Activated T-cell treated with anti-CD3 and anti-CD28 coated beads for 48 hours (primary cell): ENCODE data around the gene LRIG2.
A peak's percentile ranks its signal among the peaks of the same experiment; 100 is the strongest.
"Not testable (repeated sequence)": the region's sequence is repeated elsewhere in the genome, so short reads cannot be mapped to it uniquely, and the experiment has no call there.

Experiments
- DNase-seq: peaks from one replicate; pipeline ENCODE4 v3.0.0-alpha.2; 2020; ENCODE audit warnings: low read depth

Gene LRIG2

GRCh38 chr1:113129529-113130185 is 56.7 kb downstream of the LRIG2 start:
- no peak for DNase-seq

DNA sequence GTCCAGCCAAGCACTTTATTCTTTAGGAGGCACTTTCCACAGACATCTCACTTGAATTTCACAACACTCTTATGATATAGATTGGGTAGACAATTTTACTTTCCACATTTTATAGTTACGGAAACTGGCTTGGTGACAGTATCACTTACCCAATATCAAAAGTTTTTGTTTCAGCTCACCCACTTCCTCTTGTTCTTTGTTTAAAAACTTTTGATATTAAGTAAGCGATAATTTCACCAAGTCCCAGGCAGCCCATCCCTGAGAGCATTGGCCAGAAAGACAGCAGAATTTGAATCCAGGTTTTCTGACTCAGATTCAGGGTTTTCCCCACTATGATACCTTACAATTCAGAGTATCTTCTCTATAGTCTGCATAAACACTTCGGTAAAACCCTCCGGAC is 60.0 kb downstream of the LRIG2 start:
- DNase-seq: no peak

DNA sequence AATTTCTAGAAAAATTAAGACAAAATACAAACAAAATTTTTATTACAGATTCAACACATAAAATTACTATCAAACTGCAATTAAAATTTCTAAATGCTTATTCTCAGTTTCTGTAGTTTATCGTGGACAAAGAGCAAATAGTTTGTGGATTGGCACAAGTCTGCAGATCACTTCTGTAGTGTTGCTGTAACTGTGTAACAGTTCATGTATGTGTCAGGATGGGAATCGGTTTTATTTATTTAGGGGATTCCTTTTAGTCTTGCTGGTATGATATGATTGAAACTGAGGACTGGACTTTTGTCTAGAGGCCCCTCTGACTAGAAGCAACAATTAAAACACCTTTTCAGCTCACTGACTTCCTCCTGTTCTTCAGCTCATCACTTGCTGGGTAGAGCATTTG is 60.8 kb downstream of the LRIG2 start:
- no peak for DNase-seq

- no peak for DNase-seq
These were observed 62.5 kb downstream of the LRIG2 start for GRCh38 chr1:113135460-113135859.

DNA sequence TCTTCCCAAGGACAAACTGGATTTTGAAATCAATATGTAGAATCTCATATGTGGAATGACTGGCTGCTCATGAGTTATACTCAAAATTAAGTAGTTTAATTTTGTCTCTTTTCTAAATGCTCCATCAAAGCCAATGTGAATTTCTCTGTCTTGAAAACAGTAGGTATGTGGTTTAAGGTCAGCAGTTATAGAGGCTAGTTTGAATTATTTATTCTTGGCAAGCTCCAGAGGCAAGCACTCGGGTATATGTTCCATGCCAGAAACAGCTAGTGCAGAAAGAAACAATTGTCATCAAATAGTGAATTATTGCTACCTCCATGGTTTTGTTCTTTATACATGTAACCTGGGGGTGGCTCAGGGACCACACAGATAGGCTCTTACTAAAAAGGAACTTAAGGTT is 63.5 kb downstream of the LRIG2 start:
- DNase-seq: no peak

DNA sequence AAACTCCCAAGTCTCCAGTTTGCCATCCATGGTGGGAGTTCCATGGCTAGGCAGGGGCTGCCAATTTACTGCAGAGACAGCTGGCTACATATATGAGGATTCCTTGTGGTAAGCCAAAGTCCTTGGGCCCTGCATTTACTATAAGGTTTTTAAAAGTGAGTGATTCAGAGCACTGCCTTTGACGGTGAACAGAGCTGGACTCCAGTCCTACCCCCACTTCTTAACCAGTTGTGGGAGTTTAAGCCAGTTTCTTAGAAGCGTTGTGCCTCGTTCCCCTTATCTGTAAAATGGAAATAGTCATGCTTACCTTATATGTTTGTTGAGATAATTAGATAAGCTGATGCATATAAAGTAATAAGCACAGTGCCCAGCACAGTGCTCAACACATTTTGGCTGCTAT is 64.6 kb downstream of the LRIG2 start:
- no peak for DNase-seq

- DNase-seq: no peak
These were observed 65.8 kb downstream of the LRIG2 start for GRCh38 chr1:113138778-113139177.

DNA sequence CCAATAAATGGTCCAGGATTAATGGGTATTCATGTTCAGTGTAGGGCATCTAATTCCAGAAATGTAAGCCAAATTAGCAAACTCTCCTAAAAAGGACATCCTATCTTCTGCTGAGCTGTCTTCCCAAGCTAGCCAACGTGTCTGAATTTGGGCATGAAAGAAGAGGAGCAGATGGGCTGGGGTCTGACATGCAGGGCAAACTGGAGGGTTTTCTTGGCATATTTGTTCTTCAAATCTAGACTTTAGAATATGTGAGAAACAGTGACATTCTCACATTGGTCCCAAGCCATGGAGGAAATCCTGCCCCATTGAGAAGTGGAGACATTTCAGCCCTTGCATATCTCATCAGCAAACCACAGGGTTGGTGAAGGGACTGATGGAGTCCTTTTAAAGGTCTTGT is 67.2 kb downstream of the LRIG2 start:
- DNase-seq: no peak

- peak; percentile 30 for DNase-seq
These were observed 67.8 kb downstream of the LRIG2 start for GRCh38 chr1:113140588-113141446.

DNA sequence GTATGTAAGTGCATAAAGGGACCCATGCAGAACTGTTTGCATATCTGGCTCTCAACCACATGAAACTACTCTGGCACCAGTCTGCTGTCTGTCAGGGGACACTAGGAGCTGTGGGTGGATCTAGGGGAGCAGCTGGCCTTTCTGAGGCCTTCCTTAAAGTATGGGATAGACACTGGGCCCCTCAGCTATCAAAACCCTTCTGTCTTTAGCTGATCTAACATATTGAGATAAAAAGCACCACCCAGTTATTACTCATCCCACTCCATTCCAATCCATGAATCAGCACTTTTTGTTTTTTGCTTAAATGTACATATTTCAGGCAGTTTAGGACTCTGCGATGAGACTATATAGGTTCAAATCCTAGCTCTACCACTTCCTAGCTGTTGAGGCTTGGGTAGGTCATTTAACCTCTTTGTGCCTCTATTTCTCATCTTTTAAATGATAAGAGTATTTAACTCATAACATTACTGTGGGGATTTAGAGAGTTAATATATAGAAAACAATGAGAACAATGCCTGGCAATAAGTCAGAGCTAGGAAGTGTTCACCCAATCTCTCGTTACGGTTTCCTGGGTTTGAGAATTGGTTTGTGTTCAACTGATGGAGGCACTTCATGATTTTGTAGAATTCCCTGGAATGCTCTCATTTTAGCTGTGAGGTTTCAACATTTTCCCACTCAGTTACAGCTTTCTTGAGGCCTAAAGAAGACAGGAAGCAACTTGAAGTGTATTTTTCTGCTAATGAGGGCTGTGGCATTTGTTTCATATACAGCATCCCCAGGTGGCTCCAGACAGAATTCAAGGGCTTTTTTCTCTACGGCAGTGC is 68.9 kb downstream of the LRIG2 start:
- DNase-seq: no peak

- no peak for DNase-seq
These were observed 69.8 kb downstream of the LRIG2 start for GRCh38 chr1:113142791-113143190.

GRCh38 chr1:113146242-113147072 is 73.5 kb downstream of the LRIG2 start:
- no peak for DNase-seq

DNA sequence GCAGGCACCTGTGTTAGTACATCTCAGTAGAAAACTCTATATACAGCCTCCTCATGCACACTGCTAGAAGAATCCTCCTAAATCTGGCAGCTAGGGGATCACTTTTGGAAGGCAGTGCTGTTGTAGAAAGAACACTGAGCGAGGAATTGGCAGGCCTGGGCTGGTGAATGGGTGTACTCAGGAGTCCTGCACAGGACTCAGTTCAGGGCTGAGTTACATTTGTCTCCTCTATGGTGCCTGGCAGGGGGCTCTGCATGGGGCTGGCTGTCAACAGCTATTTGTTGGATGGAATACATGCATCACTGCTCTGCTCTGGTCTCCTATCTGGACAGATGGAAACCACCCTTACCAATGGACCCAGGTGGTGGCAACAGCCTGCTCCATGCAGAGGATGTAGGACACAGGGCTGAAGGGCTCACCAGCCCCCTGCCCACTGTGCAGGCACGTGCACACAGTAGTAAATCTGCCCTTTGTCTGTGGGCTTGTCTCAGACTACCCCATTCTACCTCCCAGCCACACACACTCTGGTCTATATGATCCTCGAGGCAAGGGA is 74.2 kb downstream of the LRIG2 start:
- no peak for DNase-seq

GRCh38 chr1:113147826-113148225 is 74.8 kb downstream of the LRIG2 start:
- DNase-seq: no peak

DNA sequence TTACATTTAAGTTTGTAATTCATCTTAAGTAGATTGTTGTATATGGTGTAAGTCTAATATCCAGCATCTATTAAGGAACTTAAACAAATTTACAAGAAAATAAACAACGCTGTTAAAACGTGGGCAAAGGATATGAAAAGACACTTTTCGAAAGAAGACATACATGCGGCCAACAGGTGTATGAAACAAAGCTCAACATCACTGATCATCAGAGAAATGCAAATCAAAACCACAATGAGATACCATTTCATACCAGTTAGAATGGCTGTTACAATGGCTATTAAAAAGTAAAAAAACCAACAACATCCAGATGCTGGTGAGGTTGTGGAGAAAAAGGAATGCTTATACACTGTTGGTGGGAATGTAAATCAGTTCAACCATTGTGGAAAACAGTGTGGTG is 77.5 kb downstream of the LRIG2 start:
- DNase-seq: not testable (repeated sequence)

DNA sequence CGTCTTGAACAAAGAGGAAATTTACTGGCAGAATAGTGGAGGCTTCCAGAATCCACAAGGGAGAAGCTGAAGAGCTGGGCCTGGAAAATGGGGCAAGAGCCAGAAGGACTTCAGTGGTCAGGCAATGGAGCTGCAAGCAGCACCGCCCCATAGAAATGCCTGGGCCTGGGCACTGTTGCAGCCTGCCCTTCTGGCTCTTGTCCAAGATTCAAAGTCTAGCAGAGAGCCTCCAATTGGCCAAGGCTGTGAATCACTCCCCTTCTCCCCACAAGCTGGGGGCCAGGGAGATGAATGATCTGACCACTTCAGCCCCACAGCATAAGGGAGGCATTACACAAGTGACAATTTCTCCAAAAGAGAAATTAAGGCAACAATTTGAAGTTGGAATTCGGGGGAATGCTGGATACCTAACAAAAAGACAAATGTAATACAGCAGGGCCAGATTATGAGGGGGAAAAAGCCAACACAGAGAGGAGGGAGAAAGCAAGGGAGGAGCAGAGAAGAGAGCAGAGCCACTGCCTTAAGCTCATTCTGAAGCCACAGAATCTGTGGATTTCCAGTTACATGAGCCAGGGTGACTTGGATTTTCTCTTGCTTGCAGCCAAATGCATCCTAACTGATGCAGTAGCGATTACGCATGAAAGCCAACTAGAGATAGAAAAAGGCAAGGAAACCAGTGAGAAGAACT is 80.3 kb downstream of the LRIG2 start:
- no peak for DNase-seq

DNA sequence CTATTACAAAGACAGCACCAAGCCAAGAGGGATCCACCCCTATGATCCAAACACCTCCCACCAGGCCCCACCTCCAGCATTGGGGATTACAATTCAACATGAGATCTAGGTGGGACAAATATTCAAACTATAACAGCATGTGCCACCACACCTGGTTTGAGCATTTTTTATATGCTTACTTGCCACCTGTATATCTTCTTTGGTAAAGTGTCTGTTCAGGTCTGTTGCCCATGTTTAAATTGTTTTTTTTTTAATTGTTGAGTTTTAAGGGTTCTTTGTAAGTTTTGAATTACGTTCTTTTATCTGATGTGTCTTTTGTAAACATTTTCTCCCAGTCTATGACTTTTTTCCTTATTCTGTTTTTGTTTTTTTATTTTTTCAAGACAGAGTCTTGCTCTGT is 83.4 kb downstream of the LRIG2 start:
- DNase-seq: no peak

- not testable (repeated sequence) for DNase-seq
These were observed 85.7 kb downstream of the LRIG2 start for GRCh38 chr1:113158743-113159142.

GRCh38 chr1:113166473-113166872 is 93.5 kb downstream of the LRIG2 start:
- no peak for DNase-seq

DNA sequence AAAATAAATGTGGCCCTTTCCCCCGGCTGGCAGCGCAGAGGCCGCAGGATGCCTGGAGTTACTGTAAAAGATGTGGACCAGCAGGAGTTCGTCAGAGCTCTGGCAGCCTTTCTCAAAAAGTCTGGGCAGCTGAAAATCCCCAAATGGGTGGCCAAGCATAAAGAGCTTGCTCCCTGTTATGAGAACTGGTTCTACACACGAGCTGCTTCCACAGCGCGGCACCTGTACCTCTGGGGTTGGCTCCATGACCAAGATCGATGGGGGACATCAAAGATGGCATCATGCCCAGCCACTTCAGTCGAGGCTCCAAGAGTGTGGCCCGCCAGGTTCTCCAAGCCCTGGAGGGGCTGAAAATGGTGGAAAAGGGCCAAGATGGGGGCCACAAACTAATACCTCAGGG is 95.9 kb downstream of the LRIG2 start:
- no peak for DNase-seq

DNA sequence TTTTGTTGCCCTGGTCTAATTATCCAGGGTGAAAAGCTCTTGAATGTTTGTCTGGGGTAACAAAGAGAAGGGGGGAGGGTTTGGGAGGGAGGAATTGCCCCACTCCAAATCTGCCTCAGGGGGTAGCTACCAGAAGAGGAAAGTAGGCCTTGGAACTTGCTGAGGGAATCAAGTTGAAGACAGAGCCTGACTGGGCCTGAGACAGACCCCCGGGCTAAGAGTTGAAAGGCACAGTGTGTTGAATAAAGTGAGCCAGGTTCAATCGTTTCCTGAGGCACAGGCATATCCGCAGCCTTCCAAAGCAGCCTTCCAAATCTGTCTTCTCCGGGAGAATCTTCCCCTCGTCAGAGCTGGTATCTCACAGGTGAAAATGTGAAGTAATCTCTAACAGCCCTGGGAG is 96.6 kb downstream of the LRIG2 start:
- no peak for DNase-seq
